ENCODE results near the gene CPTP. TPM values are rescaled to one million over a fixed set of nuclear protein-coding genes. Genes with fewer than 3 reads are reported as not detected.

The CPTP gene
- total RNA-seq, 1 experiment from 2014 or later, result 141 TPM

DNA sequence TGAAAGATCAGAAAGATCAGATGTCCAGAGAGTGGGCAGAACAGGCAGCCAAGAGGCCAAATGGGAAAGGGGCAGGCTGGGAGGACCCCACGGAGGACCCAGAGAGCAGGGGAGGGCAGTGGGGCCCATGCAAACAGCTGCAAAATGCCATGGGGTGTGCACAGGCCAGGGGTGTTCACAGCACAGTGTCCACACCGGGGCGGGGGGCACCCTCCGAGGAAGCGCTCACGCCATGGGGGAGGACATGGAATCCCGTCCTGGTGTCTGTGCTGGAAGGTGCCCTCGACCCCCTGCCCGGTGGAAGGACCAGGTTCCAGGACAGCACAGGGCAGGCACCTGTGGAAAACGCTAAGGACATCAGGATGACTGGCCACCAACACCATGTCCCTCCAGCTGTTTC is 1.6 kb upstream of the CPTP start:
- Histone ChIP-seq H3K36me3 (ENCODE audit: low read depth, low read length) (peaks cover 22% of the 10 kb centered on the region; the same call in 1 of the 2 replicates), H3K9ac (ENCODE audit: low read length) (peak overlapping the region; percentile 16; the same call in 1 of the 2 replicates), H3K4me2 (ENCODE audit: low read length) (peak overlapping the region; percentile 84), H3F3A (ENCODE audit: low read length, unreplicated experiment) (peaks cover 9% of the 10 kb centered on the region), H3K4me1 (ENCODE audit: insufficient read depth, low read length) (peaks cover 42% of the 10 kb centered on the region), H3K9me3 (ENCODE audit: low read length) (no peaks in the 10 kb centered on the region), H3K27me3 (ENCODE audit: low read length) (no peaks in the 10 kb centered on the region), H4K20me1 (ENCODE audit: low read length) (peaks cover 29% of the 10 kb centered on the region), H3K9me2 (replicated peaks; ENCODE audit: low read length) (no peaks in the 10 kb centered on the region), H2AFZ (ENCODE audit: low read length) (no peak overlapping the region), H3K4me3 (ENCODE audit: low read length) (peak overlapping the region; percentile 60), H3K79me2 (ENCODE audit: low read length) (peaks cover 80% of the 10 kb centered on the region), H3K27ac (ENCODE audit: low read length) (no peak overlapping the region)
- ChIA-PET POLR2A (ENCODE audit: unreplicated experiment) (no interaction called here), CTCF (no interaction called here)
- TF ChIP-seq, protein P1, sequence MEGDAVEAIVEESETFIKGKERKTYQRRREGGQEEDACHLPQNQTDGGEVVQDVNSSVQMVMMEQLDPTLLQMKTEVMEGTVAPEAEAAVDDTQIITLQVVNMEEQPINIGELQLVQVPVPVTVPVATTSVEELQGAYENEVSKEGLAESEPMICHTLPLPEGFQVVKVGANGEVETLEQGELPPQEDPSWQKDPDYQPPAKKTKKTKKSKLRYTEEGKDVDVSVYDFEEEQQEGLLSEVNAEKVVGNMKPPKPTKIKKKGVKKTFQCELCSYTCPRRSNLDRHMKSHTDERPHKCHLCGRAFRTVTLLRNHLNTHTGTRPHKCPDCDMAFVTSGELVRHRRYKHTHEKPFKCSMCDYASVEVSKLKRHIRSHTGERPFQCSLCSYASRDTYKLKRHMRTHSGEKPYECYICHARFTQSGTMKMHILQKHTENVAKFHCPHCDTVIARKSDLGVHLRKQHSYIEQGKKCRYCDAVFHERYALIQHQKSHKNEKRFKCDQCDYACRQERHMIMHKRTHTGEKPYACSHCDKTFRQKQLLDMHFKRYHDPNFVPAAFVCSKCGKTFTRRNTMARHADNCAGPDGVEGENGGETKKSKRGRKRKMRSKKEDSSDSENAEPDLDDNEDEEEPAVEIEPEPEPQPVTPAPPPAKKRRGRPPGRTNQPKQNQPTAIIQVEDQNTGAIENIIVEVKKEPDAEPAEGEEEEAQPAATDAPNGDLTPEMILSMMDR (conservative IDR thresholded peaks at IDR 0.05; ENCODE audit: low read depth, low read length), result no peak
- no peak for TF ChIP-seq EZH2phosphoT487 (IDR thresholded peaks at IDR 0.05; ENCODE audit: borderline replicate concordance, low read length)
- TF ChIP-seq EZH2 (IDR thresholded peaks at IDR 0.05; ENCODE audit: low read length, unreplicated experiment), result no peak
- no peak for ATAC-seq
- no peak for DNase-seq
- no TSS peak for BruUV-seq (replicated peaks)
- intact Hi-C loops (cut with micrococcal nuclease), result no loop called here

DNA sequence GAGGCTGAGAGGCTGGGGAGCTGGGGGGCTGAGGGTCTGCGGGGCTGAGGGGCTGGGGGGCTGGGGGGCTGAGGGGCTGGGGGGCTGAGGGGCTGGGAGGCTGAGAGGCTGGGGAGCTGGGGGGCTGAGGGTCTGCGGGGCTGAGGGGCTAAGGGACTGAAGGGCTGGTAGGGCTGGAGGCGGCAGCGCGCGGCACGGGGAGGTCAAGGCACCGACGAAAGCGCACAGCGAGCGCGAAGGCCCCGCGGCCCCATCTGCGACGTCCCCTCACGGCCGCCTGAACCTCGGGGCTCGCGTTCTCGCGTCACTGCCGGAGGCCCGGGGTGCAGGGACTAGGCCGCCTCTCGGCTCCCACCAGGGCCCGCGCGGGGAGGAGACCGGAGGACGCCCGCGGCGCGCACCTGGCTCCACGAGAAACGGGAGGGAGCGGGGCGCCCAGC is 498 bp upstream of the CPTP start:
- ATAC-seq (no peak; the same call in 1 of the 2 replicates), DNase-seq (no peak)
- Histone ChIP-seq H3K36me3 (ENCODE audit: low read depth, low read length) (peaks cover 17% of the 10 kb centered on the region; the same call in 1 of the 2 replicates), H4K20me1 (ENCODE audit: low read length) (peaks cover 29% of the 10 kb centered on the region), H3K9me3 (ENCODE audit: low read length) (no peaks in the 10 kb centered on the region), H3K4me3 (ENCODE audit: low read length) (peak overlapping the region; percentile 90), H3K27ac (ENCODE audit: low read length) (peak overlapping the region; percentile 46), H2AFZ (ENCODE audit: low read length) (peak overlapping the region; percentile 62), H3F3A (ENCODE audit: low read length, unreplicated experiment) (peaks cover 1% of the 10 kb centered on the region), H3K4me2 (ENCODE audit: low read length) (peak overlapping the region; percentile 97), H3K4me1 (ENCODE audit: insufficient read depth, low read length) (peaks cover 32% of the 10 kb centered on the region), H3K79me2 (ENCODE audit: low read length) (peaks cover 75% of the 10 kb centered on the region), H3K27me3 (ENCODE audit: low read length) (no peaks in the 10 kb centered on the region), H3K9ac (ENCODE audit: low read length) (peak overlapping the region; percentile 95), H3K9me2 (replicated peaks; ENCODE audit: low read length) (no peaks in the 10 kb centered on the region)
- TF ChIP-seq, protein P1 (conservative IDR thresholded peaks at IDR 0.05; ENCODE audit: low read depth, low read length), result no peak
- no peak for TF ChIP-seq EZH2 (IDR thresholded peaks at IDR 0.05; ENCODE audit: low read length, unreplicated experiment)
- TF ChIP-seq EZH2phosphoT487 (IDR thresholded peaks at IDR 0.05; ENCODE audit: borderline replicate concordance, low read length), result no peak
- intact Hi-C loops (cut with micrococcal nuclease), result no loop called here
- CTCF ChIA-PET, result no interaction called here
- POLR2A ChIA-PET (ENCODE audit: unreplicated experiment), result no interaction called here
- BruUV-seq (replicated peaks), result no TSS peak

DNA sequence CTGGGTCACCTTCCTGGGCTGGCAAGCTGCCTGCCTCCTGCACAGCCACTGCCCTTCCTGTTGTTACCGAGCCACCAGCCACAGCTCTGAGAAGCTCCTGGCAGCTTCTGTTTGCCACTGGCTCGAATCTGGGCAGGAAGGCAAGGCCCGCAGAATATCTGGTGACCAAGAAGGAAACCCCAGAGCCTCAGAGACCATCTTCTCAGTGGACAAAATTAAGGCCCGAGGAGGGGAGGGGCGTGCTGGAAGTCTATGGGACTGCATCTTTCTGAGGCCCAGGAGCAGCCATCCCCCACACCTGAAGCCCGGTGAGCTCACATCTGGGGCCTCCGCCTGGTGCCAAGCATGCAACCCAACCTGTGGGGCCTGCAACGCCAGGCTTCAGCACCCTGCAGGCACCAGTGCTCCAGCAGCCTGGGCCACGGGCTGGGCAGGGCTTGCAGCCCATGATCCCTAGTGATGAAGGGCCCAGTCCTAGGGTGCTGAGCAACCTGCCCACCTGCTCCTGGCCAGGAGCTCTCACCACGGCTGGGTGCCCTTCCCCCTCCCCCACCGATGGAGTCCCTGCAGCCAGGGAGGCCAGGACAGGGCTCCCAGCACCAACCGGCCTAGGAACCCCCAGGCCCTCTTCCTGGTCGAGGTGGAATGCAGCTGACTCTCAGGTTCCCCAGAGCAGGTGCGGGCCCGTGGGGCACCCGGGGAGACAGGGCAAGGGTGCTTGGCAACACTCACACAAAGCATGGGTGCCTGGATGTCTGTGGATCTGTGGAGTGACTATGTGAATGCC is 879 bp downstream of the CPTP start:
- Histone ChIP-seq H3K4me2 (ENCODE audit: low read length) (peak overlapping the region; percentile 97), H3K9me2 (replicated peaks; ENCODE audit: low read length) (no peaks in the 10 kb centered on the region), H3K9ac (ENCODE audit: low read length) (peak overlapping the region; percentile 95), H4K20me1 (ENCODE audit: low read length) (peaks cover 26% of the 10 kb centered on the region), H3K79me2 (ENCODE audit: low read length) (peaks cover 61% of the 10 kb centered on the region), H3F3A (ENCODE audit: low read length, unreplicated experiment) (no peaks in the 10 kb centered on the region), H3K36me3 (ENCODE audit: low read depth, low read length) (peaks cover 6% of the 10 kb centered on the region; the same call in 1 of the 2 replicates), H3K27ac (ENCODE audit: low read length) (peak overlapping the region; percentile 53), H3K4me1 (ENCODE audit: insufficient read depth, low read length) (peaks cover 27% of the 10 kb centered on the region), H3K4me3 (ENCODE audit: low read length) (peak overlapping the region; percentile 90), H3K9me3 (ENCODE audit: low read length) (no peaks in the 10 kb centered on the region), H3K27me3 (ENCODE audit: low read length) (no peaks in the 10 kb centered on the region), H2AFZ (ENCODE audit: low read length) (peak overlapping the region; percentile 51)
- TF ChIP-seq, protein P1 (conservative IDR thresholded peaks at IDR 0.05; ENCODE audit: low read depth, low read length), result no peak
- no peak for TF ChIP-seq EZH2phosphoT487 (IDR thresholded peaks at IDR 0.05; ENCODE audit: borderline replicate concordance, low read length)
- TF ChIP-seq EZH2 (IDR thresholded peaks at IDR 0.05; ENCODE audit: low read length, unreplicated experiment), result no peak
- DNase-seq (peak; percentile 47), ATAC-seq (peak; percentile 21)
- ChIA-PET POLR2A (ENCODE audit: unreplicated experiment) (no interaction called here), CTCF (no interaction called here)
- intact Hi-C loops (cut with micrococcal nuclease), result no loop called here
- BruUV-seq (replicated peaks), result TSS peak; percentile 27

All from PC-3 (cell line).